ENCODE results near the gene ALOX5. TPM values are rescaled to one million over a fixed set of nuclear protein-coding genes. Genes with fewer than 3 reads are reported as not detected.
A peak's percentile ranks its signal among the peaks of the same experiment; 100 is the strongest.

The ALOX5 gene
- total and polyA plus RNA-seq, 10 donors = 69.3 to 357 (median 154) TPM

- H3K36me3 ChIP-seq = peaks cover 0 to 60% (median 31%) of the 10 kb centered on the region in 6 donors
- 64 to 83% (median 79%) methylated on average over 7 to 9 of the region's 9 CpGs for WGBS, 5 donors
- no peaks in the 10 kb centered on the region for H3K9me3 ChIP-seq
- TF ChIP-seq POLR2A (IDR thresholded peaks at IDR 0.05) = no peak
- no peak for TF ChIP-seq POLR2AphosphoS5 (IDR thresholded peaks at IDR 0.05)
- no peak for TF ChIP-seq CTCF (IDR thresholded peaks at IDR 0.05 in 8 of 11, conservative IDR thresholded peaks at IDR 0.05 in 3 of 11)
- no peak for DNase-seq
- H3K27me3 ChIP-seq (replicated peaks in 1 of 7) = no peaks in the 10 kb centered on the region
- H3K4me3 ChIP-seq = no peak overlapping the region
- H3K27ac ChIP-seq = peak overlapping the region in 2 of 8 donors; percentile 28 to 40
- intact Hi-C loops (cut with DNase I; ENCODE audit: low total_unique reads) = no loop called here
- H3K4me1 ChIP-seq = peaks cover 0 to 41% (median 4%) of the 10 kb centered on the region in 6 donors
Observed at GRCh38 chr10:45454262-45454661, 80.2 kb downstream of the ALOX5 start.

GRCh38 chr10:45454859-45455258, 80.8 kb downstream of the ALOX5 start:
- H3K36me3 ChIP-seq = peaks cover 0 to 66% (median 31%) of the 10 kb centered on the region in 6 donors
- peaks cover 2 to 47% (median 9%) of the 10 kb centered on the region in 6 donors for H3K4me1 ChIP-seq
- H3K27me3 ChIP-seq (replicated peaks in 1 of 7) = no peaks in the 10 kb centered on the region
- H3K9me3 ChIP-seq = no peaks in the 10 kb centered on the region
- WGBS, 5 donors = 79 to 87% (median 86%) methylated on average over 3 of the region's 3 CpGs
- peak overlapping the region in 2 of 8 donors; percentile 21 to 31 for H3K27ac ChIP-seq
- intact Hi-C loops (cut with DNase I; ENCODE audit: low total_unique reads) = no loop called here
- no peak overlapping the region for H3K4me3 ChIP-seq
- TF ChIP-seq POLR2AphosphoS5 (IDR thresholded peaks at IDR 0.05) (peak in 1 of 3 donors; percentile 25), POLR2A (IDR thresholded peaks at IDR 0.05) (no peak), CTCF (IDR thresholded peaks at IDR 0.05 in 8 of 11, conservative IDR thresholded peaks at IDR 0.05 in 3 of 11) (no peak)
- DNase-seq = no peak

GRCh38 chr10:45456233-45456632, 82.2 kb downstream of the ALOX5 start:
- H3K36me3 ChIP-seq = peaks cover 0 to 79% (median 31%) of the 10 kb centered on the region in 6 donors
- intact Hi-C loops (cut with DNase I; ENCODE audit: low total_unique reads) = no loop called here
- H3K4me1 ChIP-seq = peaks cover 15 to 61% (median 23%) of the 10 kb centered on the region in 6 donors
- no peak overlapping the region for H3K4me3 ChIP-seq
- no peak for DNase-seq
- peak overlapping the region in 1 of 8 donors; percentile 1 for H3K27ac ChIP-seq
- H3K9me3 ChIP-seq = no peaks in the 10 kb centered on the region
- TF ChIP-seq POLR2A (IDR thresholded peaks at IDR 0.05) = no peak
- TF ChIP-seq POLR2AphosphoS5 (IDR thresholded peaks at IDR 0.05) = no peak
- no peak for TF ChIP-seq CTCF (IDR thresholded peaks at IDR 0.05 in 8 of 11, conservative IDR thresholded peaks at IDR 0.05 in 3 of 11)
- H3K27me3 ChIP-seq (replicated peaks in 1 of 7) = no peaks in the 10 kb centered on the region
- 88 to 97% (median 94%) methylated on average over 5 to 7 of the region's 7 CpGs for WGBS, 5 donors

GRCh38 chr10:45456822-45457221, 82.8 kb downstream of the ALOX5 start:
- intact Hi-C loops (cut with DNase I; ENCODE audit: low total_unique reads) = no loop called here
- H3K9me3 ChIP-seq = no peaks in the 10 kb centered on the region
- no peaks in the 10 kb centered on the region for H3K27me3 ChIP-seq (replicated peaks in 1 of 7)
- 87 to 95% (median 92%) methylated on average over 6 to 7 of the region's 7 CpGs for WGBS, 5 donors
- peaks cover 21 to 67% (median 29%) of the 10 kb centered on the region in 6 donors for H3K4me1 ChIP-seq
- peaks cover 0 to 79% (median 31%) of the 10 kb centered on the region in 6 donors for H3K36me3 ChIP-seq
- H3K27ac ChIP-seq = peak overlapping the region in 1 of 8 donors; percentile 8
- H3K4me3 ChIP-seq = no peak overlapping the region
- TF ChIP-seq POLR2AphosphoS5 (IDR thresholded peaks at IDR 0.05) (peak in 1 of 3 donors; percentile 34), POLR2A (IDR thresholded peaks at IDR 0.05) (no peak), CTCF (IDR thresholded peaks at IDR 0.05 in 8 of 11, conservative IDR thresholded peaks at IDR 0.05 in 3 of 11) (no peak)
- no peak for DNase-seq

Data from spleen (tissue), 11 donors.